Stimulated activated CD8-positive, alpha-beta memory T cell treated with anti-CD3 and anti-CD28 coated beads, Interleukin-12 subunit alpha, Interleukin-12 subunit beta, amount 100 ng/mL, for 4 hours (primary cell): ENCODE results near the gene MAD1L1.

Experiments used
- DNase-seq: peaks from one replicate; pipeline ENCODE4 v3.0.0-alpha.2; 2020; ENCODE audit warnings: low read depth

MAD1L1 gene

GRCh38 chr7:2200584-2200980 is 32.2 kb downstream of the MAD1L1 start:
- no peak for DNase-seq

GRCh38 chr7:2199956-2200583 is 32.7 kb downstream of the MAD1L1 start:
- no peak for DNase-seq

GRCh38 chr7:2199528-2199927 is 33.2 kb downstream of the MAD1L1 start:
- DNase-seq = no peak

- no peak for DNase-seq
These were observed 34.0 kb downstream of the MAD1L1 start for GRCh38 chr7:2198760-2199159.

GRCh38 chr7:2198206-2198605 is 34.5 kb downstream of the MAD1L1 start:
- no peak for DNase-seq

DNA sequence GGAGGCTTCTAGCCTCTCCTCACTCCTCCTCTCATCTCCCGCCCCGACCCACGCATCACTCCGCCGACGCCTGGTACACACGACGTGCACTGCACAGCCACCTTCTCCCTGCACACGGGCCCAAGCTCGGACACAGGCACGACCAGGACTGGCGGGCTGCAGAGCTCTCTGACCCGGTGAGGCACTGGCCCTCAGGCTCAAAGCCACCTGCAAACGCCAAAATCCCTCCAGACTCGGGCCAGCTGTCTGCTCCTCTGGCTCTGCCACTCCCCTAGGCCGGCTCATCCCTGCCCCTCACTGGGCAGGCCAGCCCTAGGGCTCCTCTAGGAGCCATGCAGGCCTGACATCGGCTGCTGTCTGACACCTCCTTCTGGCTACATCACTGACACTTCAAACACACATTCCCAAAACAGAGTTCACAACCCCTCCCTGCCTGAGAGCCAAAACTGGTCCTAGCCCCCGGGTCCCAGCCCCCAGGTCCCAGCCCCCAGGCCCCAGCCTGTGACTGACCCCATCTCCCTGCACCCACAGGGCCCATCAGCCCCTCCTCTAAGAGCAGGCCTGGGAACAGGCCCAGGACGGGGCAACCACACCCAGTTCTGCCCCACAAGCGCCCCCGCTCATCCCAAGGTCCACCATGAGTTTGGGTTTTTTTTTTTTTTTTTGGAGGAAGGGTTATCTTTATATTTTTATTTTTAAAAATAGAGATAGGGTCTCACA is 35.1 kb downstream of the MAD1L1 start:
- DNase-seq = no peak

DNA sequence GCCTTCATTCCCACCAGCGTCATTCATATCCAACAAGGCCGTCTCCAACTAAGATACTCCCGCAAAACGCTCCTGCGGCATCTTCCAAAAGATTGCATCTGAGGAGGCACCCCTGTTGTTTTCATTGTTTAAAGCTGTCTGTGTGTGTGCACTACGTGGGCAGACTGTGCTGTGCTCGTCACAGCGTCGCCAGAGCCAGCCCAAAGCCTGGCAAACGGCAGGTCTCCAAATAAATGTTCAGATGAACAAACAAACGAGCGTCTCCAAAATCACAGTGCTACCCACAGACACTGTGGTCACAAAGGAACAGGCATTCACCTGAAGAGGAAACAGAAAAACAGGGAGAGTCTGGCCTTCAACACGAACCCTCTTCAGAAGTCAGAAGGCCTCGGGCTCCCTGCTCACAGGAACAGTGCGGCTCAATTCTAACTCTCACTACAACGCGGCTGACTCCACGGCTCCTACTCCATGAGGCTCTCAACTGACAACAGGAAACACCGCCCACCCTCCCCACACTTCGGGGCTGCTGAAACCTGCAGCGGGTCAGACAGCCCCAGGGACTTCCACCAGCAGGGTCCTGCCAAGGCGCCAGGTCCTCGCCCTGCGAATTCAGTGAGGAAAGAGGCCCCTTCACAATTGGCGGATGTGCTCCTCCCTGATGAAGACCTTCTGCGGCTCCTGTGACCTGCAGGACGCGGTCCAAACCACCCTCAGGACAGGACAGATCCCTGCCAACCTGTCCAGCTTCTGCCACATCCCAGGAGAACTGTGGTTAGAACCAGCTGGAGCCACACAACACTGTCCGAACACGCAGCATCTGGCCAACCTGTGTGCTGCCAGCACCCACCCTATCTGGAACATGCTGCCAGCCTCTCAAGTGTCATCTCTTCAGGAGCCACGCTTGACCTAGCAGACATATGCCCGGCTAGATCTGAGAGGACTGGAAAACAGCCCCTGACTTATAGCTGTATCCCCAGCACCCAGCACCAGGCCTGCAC is 36.1 kb downstream of the MAD1L1 start:
- no peak for DNase-seq

DNA sequence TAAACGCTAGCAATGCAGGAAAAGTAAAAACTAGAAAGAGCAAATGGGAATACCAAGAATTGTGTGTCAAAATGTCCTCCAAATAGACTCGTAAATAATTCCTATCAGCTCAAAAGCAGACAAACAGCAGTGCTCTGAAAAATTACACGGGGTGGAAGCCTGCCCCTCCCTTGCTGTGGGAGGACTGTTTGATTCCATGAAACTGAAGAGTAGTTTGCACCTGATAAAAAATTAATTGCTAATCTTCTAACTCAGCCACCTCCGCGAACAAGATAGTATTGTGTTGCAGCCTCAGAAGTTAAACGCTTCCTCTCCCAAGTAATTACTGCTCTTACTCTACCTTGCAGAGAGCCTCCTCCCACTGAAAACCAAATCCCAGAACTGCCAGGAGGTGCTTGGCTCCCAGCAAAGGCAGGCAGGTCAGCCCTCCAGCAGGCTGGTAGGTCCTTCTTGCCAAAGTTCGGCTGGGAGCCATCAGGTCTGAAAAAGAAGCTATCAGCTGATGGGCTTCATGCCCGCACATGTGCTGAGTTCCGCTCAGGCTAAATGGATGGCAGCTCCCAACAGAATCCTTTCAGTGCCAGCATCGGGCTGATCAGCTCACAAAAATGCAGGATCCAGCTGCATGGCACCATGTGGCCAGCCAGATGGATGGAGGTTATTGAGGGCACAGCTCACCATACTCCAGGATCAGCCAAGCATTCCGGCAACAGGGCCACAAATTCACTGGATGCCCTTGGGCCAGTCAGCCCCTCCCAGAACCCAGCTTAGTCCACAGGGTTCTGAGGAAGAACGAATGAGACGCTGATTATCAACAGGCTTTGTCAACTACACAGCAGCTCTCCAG is 37.1 kb downstream of the MAD1L1 start:
- DNase-seq = no peak

GRCh38 chr7:2193575-2194305 is 39.0 kb downstream of the MAD1L1 start:
- DNase-seq = no peak

DNA sequence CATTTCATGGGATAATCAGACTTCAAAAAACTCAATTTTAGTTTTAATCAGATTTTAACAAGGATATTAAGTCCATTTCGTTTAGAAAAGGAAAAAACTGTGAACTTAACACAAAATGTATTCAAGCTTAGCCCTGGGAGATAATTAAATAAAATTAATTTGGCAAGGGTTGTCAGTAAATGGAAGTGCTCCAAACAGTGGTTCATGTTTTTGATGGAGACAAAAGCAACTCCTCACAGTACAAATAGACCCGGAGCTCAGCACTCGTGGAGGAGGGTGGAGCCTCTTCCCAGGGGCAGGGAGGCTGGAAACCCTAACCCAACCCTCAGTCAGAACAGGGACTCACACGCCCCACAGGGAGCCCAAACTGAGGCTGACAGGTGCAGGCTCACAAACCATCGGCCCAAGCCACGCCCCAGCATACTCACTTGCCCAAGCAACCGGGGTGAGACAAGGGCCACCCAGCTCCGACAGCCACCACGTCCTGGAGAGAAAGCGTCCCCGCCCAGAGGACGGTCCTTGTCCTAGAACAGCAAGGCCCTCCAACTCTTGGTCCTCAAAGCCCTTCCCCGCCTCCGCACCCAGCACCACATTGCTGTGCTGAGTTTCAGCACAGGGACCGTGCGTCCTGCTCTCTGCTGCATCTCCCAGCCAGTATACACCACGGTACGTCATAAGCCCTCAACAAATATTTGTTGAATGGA is 39.8 kb downstream of the MAD1L1 start:
- DNase-seq = no peak

DNA sequence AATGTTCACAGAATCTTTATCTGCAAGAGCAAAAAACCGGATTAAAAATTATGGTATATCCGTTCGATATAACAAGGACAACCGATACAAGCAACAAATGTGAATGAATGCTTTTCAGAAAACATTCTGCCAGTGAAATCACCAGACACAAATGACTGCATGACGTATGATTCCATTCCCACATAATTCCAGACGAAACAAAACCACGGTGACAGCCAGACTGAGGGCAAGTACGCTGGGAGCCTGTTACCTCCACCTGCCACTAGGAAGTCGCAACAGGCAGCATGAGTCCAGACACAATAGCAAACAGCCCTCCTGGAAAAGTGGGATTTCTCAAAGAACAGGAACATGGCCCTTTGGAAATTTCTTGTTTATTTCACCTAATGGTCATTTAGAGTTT is 41.7 kb downstream of the MAD1L1 start:
- DNase-seq = no peak

DNA sequence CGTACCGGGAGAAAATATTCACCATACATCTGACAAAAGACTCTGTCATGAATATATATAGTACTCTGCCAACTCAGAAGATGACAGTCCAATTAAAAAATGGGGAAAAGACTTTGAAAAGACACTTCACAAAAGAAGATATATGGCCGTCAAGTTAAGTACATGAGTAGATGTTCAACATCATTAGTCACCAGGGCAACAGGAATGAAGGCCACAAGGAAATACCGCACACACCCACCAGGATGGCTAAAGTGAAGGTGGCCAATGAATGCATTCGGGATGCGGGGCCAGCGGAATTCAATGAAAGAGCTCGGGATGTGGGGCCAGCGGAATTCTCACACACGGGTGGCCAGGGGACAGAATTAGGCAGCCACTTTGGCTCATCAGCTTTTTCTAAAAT is 42.2 kb downstream of the MAD1L1 start:
- no peak for DNase-seq

GRCh38 chr7:2186166-2186565 is 46.6 kb downstream of the MAD1L1 start:
- DNase-seq = no peak

- DNase-seq = no peak
These were observed 47.0 kb downstream of the MAD1L1 start for GRCh38 chr7:2185715-2186114.

DNA sequence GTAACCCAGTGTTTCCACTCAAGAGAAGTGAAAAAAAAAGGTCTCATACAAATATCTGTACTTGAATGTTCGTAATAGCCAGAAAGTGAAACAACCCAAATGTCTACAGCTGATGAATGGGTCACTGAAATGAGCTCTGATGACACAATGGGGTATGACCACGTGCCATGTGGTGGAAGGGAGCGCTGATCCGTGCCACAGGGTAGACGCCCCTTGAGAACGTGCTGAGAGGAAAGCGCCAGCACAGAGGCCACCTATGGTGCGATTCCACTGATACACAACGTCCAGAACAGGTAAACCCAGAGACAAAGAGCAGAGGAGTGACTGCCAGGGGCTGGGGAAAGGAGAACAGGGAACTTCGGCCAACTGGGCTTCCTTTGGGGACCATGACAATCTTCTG is 50.3 kb downstream of the MAD1L1 start:
- no peak for DNase-seq

- no peak for DNase-seq
These were observed 51.5 kb downstream of the MAD1L1 start for GRCh38 chr7:2181077-2181854.

- DNase-seq = no peak
These were observed 52.7 kb downstream of the MAD1L1 start for GRCh38 chr7:2180081-2180480.

GRCh38 chr7:2175514-2175913 is 57.2 kb downstream of the MAD1L1 start:
- DNase-seq = no peak

GRCh38 chr7:2175091-2175490 is 57.7 kb downstream of the MAD1L1 start:
- no peak for DNase-seq
